Skeletal muscle cell (primary cell): Measurements from ENCODE around the gene AGAP3.

Experiments used
- DNase-seq: peaks from one replicate; pipeline ENCODE4 v3.0.0-alpha.2; 2010; ENCODE audit warnings: low read depth
- H3K4me3 ChIP-seq: 2 replicates; pipeline ENCODE4 v1.5.1; 2011; ENCODE audit warnings: low read depth, mild to moderate bottlenecking, control low read depth, low read length, moderate library complexity

Gene AGAP3

GRCh38 chr7:151143261-151144015, 57.2 kb downstream of the AGAP3 start:
- DNase-seq = no peak
- H3K4me3 ChIP-seq = no peak overlapping the region

DNA sequence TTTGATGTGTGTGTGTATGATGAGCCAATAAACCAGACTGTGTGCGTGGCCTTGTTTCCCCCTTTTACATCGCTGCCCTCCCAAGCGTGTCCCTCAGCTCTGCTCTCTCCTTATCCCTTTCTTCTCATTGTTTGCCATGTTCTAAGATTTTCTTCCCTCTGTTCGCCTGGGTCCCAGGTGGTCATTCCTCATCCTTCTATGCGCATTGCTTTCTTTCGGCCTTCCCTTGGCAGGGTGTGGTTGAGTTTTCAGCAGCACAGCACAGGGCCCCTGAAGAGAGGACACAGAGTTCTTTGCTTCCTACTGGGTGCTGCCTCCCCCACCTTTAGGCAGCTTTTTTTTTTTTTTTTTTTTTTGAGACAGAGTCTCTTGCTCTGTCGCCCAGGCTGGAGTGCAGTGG, 58.1 kb downstream of the AGAP3 start:
- H3K4me3 ChIP-seq = no peak overlapping the region
- no peak for DNase-seq

GRCh38 chr7:151146761-151147160, 60.5 kb downstream of the AGAP3 start:
- no peak overlapping the region for H3K4me3 ChIP-seq
- no peak for DNase-seq

DNA sequence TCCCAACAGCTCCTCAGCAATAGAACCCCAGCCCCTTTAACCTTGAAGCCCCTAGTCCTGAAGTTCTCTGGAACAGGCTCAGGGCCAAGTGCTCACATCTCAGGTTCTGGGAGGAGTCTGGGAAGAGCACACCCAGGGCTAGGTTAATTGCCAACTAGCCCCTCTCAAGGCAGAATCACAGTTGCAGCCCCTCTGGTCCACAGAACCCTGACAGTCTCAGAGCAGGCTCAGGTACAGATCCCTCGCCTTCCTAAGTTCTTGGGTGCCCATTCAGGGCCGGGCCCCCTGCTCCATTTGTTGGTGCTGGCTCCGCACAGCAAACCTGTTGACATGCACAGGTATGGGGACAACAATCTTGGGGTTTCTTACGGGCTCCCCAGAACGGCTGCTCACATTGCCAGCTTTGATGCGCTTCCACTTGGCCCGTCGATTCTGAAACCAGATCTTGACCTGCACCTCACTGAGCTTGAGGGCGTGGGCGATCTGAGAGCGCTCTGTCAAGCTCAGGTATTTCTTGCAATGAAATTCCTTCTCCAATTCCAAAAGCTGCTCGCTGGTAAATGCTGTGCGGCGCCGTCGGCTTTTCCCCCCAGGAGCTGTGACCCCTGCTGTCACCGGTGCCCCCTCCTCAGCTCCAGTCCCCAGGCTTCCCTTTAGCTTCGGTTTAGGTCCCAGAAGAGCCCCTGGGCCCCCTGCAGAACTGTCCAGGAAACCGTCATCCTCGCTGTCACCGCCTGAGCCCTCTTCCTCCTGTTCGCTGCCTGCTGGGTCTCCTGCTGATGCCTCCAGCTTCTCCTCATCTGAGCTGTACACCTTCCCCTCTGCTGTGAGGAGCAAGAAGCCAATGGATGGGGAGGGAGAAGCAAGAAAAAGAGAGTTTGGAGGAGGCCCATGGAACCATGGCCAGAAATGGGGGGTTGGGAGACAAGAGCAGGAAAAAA, 62.3 kb downstream of the AGAP3 start:
- no peak overlapping the region for H3K4me3 ChIP-seq

GRCh38 chr7:151150388-151150787, 64.1 kb downstream of the AGAP3 start:
- H3K4me3 ChIP-seq = no peak overlapping the region
- no peak for DNase-seq

More for the DNA sequence above, 62.3 kb downstream of the AGAP3 start:
- no peak for DNase-seq

DNA sequence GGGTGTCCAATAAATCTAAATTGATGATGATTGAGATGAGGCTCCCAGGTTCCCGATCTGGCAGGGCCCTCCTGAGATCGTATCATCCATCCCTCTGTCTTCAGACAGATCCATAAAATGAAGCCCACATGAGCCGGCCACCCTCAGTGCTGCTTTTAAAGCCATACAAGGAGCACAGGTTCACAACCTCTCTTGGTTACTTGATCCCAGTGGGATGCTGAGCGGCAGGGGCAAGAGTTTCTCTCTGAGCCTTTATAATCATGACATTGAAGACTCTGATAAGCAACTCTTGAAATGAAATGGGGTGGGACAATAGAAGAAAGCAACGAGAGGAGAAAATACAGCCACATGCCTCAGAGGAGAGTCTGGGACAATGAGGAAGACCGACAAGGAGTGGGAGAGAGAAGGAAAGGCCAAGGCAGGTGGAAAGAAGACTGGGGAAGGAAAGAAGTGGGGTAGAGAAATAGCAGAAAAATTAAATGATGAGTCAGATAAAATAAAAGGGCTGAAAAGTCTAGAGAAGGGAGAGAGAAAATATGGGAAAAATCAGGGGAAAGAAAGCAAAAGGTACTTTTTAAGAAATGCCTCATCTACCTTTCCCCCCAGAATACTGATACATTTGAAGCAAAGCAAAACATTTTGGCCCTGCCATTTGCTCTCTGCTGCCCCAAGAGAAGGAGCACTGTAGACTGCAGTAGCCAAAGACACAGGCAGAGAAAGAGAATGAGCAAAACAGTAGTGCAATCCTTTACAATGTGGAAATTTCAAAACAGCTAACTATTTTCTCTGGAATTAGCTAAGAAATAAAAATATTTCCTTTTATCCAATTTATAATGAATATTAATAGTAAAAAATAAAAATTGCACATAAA, 66.6 kb downstream of the AGAP3 start:
- no peak for DNase-seq
- no peak overlapping the region for H3K4me3 ChIP-seq

DNA sequence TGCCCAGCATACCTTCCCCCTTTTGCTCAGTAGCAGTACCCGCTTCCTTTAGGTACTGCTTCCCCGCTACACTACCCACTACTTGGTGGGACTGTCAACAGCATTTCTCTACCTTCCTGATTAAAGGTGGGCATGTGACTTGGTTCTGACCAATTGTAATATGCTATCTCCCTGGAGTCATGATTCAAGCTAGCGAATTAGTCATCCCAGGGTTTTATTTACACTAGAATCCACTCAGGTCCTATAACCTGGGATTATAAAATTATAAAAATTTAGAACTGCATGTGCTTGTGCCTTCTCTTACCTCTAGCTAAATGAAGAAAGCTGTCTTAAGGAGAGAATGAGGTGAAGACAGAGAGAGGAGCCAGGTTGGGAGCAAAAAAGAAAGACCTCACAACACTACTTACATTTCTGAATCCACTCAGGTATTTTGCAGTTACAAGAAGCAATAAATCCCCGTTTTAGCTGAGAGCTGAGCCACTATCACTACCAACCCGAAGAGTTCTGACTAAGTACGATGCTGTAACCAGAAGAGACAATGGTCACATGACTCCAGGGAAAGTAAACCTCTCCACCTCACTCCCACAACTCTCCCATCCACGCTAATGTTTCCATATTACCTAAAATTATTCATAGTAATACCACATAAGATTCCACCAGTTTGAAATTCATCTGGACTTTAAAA, 71.5 kb downstream of the AGAP3 start:
- no peak for DNase-seq
- no peak overlapping the region for H3K4me3 ChIP-seq

DNA sequence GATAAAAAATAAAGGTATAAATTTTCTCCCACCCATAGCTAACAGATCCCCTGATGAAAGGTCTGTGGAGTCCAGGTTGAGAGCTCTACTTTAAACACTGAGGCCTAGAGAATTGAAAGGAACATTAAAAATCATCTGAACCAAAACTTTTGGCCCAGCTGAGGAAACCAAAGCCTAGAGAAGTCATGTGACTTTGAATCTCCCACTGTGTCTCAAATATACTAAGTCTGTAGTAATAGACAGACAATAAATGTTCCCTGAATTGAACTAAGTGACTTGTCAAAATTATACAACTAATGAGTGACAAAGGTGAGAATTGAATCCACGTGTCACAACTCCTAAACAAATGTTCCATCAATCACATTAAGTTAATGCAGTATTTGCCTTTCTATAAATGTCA, 75.5 kb downstream of the AGAP3 start:
- DNase-seq = no peak

DNA sequence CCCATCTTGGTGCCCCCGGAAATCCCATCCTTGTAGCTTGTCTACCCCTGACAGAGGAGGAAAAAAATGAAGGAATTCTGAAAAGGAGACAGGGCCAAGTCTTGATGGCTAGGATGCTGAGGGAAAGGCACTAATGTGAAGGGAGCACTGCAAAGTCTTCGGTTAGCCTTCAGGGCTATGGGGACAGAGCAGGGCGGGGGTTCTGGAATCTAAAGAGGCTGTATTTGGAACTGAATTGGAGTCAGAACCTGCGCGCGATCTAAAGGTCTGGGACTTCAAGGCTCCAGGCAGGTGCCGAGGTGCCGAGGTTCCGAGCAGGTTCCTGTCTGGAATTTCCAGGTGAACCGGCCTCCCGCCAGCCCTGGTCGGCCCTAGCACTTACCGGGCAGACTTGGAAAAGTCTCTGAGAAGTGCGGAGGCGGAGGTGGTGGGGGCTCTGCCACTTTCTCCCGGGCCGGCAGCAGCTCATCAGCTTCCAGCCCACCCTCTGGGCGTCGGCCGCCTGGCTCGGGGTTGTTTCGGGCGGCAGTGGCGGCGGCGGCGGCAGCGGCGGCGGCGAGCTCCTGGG, 80.4 kb downstream of the AGAP3 start:
- no peak for DNase-seq
- peak overlapping the region; percentile 35 for H3K4me3 ChIP-seq

More for the DNA sequence above, 75.5 kb downstream of the AGAP3 start:
- H3K4me3 ChIP-seq = no peak overlapping the region

- peak within 1 kb of the TSS; percentile 35 for H3K4me3 ChIP-seq
These were observed 81.1 kb downstream of the AGAP3 start, which contains the start of gene GBX1 for GRCh38 chr7:151167197-151167961. Gene GBX1, minus strand, starts transcription at chr7:151167694. Its CDS starts 146 bp downstream, at chr7:151167548.

GRCh38 chr7:151168003-151168786, 81.9 kb downstream of the AGAP3 start:
- peak overlapping the region; percentile 35 for H3K4me3 ChIP-seq
- no peak for DNase-seq

More at GRCh38 chr7:151167197-151167961, 81.1 kb downstream of the AGAP3 start, which contains the start of gene GBX1:
- DNase-seq = no peak

DNA sequence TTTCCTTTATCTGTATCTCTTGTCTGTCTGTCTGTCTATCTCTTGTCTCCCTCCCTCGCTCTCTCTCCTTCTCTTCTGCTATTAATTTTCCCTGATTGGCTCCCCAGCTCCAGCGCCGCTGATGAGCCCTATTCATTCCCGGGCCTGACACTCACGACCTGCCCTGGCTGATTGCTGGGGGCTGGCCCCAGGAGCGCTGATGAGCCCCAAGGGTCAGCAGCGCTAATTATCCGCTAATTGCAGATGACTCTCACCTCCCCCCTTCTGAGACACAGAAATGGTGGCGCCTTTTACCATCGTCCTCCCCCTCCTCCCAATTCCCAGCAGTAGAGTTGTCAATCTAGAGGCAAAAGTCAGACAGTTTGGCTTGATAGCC, 82.5 kb downstream of the AGAP3 start:
- H3K4me3 ChIP-seq = no peak overlapping the region
- DNase-seq = no peak

GRCh38 chr7:151172273-151173141, 86.2 kb downstream of the AGAP3 start:
- DNase-seq = peak; percentile 7
- H3K4me3 ChIP-seq = no peak overlapping the region

- no peak overlapping the region for H3K4me3 ChIP-seq
- DNase-seq = no peak
These were observed 87.3 kb downstream of the AGAP3 start for GRCh38 chr7:151173386-151174245.

DNA sequence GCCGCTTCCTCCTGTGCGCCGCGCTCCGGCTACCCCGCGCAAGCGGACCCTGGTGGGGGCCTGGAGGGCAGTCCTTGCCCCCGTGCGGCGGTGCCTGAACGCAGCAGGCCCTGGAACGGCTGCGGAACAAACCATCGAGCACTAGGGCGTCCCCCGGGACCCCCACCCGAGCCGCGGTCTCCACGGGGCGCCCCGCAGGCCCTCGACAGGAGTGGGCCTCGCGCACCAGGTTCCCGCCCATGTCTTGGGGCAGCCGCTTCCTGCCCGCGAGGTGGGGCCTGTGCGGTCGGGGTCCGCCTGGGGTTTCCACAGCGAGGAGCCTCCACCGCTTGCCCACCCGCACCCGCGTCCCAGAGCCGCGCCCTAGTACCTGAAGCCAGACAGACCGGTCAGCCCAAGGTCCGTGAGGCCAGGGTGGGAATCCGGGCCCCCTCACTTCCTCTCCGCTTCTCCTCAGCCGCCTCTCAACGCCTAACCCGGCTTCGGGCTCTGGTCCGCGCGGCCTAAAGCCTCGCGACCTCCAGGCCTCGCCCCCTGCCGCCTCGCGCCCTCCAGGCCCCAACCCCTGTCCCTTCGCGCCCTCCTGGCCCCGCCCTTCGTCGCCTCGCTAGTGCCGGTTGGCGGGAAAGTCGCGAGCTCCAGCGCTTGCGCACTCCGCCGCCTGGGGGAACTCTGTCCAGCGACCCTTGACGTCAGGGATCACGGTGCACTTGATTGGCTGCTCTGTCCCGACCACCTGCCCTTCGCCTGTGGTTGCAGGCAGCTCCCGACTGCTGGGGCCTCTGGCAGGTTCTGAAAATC, 88.2 kb downstream of the AGAP3 start:
- no peak for DNase-seq
- no peak overlapping the region for H3K4me3 ChIP-seq
